HFF-Myc (cell line): ENCODE results near the gene ADAM22.

Experiments used
- DNase-seq: peaks from one replicate; pipeline ENCODE4 v3.0.0-alpha.2; 2011; ENCODE audit warnings: low read depth; ENCODE audit errors: extremely low read depth
- H3K4me3 ChIP-seq: replicated peaks from 2 replicates; pipeline ENCODE4 v1.5.1; 2011; ENCODE audit warnings: low read depth, mild to moderate bottlenecking, control low read depth, low read length
- TF ChIP-seq, protein P1 (sequence below): IDR thresholded peaks from 2 replicates; pipeline ENCODE4 v1.5.1; 2012; ENCODE audit warnings: mild to moderate bottlenecking, low read depth, low read length, control low read depth; ENCODE audit errors: missing control alignments

ADAM22 gene

DNA sequence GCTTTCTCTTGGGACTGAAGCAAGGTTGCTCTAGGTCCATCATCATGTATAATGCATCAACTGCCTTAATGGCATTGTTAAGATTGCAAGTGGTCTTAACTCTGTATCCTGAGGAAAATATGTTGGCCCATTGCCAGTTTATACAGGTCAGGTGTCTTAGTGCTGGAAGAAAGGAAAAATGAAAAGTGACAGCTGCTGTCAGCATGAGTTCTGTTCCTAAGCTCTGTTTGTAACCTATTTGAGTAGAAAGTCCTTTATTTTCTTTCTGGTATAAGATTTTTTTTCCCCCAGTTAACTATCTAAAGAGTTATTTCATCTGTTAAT, 158.6 kb downstream of the ADAM22 start:
- TF ChIP-seq, protein P1, sequence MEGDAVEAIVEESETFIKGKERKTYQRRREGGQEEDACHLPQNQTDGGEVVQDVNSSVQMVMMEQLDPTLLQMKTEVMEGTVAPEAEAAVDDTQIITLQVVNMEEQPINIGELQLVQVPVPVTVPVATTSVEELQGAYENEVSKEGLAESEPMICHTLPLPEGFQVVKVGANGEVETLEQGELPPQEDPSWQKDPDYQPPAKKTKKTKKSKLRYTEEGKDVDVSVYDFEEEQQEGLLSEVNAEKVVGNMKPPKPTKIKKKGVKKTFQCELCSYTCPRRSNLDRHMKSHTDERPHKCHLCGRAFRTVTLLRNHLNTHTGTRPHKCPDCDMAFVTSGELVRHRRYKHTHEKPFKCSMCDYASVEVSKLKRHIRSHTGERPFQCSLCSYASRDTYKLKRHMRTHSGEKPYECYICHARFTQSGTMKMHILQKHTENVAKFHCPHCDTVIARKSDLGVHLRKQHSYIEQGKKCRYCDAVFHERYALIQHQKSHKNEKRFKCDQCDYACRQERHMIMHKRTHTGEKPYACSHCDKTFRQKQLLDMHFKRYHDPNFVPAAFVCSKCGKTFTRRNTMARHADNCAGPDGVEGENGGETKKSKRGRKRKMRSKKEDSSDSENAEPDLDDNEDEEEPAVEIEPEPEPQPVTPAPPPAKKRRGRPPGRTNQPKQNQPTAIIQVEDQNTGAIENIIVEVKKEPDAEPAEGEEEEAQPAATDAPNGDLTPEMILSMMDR: no peak
- no peak overlapping the region for H3K4me3 ChIP-seq
- no peak for DNase-seq

DNA sequence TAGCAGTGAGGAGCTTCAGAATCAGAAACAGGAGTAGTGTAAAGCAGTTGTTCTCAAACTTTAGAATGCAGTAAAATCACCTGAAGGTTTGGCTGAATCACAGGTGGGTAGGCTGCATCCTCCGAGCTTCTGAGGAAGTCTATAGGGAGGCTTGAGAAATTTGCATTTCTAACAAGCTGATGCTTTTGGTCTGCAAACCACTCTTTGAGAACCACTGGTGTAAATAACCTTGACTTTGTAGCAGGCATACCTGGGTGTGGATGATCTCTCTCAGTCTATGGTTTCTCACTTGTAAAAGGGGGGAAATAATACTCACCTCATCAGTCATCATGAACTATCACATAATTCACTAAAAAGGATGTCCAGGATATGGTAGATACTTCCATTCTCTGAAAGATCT, 167.7 kb downstream of the ADAM22 start:
- DNase-seq: no peak
- TF ChIP-seq, protein P1: no peak
- no peak overlapping the region for H3K4me3 ChIP-seq

DNA sequence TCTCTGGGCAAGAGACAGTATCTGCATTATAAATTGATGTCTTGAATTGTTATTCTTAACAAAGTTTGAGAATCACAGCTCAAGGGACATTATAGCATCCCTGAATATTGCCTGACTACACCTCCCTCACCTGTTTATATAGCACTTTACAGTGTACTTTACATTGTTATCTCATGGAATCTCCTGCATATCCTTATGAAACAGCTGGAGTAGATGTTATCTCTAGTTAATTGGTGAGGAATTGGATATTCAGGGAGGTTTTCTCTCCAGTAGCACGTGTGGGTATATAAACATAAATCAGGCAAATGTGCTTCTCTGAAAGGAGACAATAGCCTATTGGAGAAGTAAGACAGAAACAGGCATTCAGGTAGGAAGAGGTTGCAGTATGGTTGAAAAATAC, 168.6 kb downstream of the ADAM22 start:
- TF ChIP-seq, protein P1: no peak
- no peak for DNase-seq
- no peak overlapping the region for H3K4me3 ChIP-seq

DNA sequence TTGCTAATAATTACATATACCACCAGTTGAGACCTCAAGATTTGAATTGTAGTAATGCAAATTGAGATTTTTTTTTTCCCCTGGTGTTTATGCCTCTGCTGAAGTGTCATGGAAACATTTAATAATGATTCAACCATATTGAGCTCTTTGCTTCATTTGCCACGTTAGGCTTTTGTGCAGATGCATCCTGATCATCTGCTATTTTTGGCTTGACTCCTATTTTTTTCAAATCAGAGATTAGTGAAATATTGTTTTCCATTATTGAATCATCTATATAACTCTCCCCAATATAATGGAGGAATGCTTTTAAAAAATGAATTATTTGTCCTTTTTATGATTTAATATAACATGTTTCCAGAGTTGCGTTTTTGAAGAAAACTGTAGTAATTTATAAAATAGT, 170.7 kb downstream of the ADAM22 start:
- TF ChIP-seq, protein P1: no peak
- DNase-seq: no peak
- H3K4me3 ChIP-seq: no peak overlapping the region

DNA sequence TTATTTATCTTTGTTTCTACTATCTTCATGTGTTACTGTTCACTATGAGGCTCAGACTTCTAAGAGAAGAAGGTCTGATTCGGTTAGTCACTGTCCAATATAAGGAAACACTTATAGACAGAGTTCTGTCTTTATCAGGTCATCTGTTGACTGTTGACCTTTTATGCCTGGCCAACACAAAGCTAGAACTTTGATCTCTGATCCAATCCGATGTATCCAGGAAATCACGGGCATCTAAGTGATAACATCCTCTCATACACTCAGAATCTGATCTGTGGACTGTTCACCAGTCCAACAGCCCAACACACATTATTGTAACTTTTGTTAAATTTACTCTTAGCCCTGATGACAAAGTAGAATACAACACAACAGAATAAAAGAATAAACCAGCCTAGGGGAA, 171.2 kb downstream of the ADAM22 start:
- H3K4me3 ChIP-seq: no peak overlapping the region
- DNase-seq: no peak
- TF ChIP-seq, protein P1: no peak

DNA sequence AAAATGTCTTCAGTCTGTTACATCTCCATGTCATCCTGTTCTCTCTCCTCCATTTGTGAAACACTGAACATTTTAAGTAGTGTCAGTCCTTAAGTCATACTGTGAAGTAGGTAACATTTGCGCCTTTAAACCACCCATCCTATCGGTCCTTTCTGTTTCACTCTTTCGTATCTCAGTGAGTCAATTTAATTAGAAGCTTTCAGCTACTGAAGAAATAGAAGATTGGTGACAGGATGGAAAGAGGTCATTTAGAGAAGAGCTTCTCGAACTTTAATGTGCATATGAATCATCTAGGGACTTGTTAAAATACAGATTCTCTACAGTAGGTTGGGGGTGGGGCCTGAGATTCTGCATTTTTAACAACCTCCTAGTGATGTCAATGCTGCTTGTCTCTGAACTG, 172.4 kb downstream of the ADAM22 start:
- no peak overlapping the region for H3K4me3 ChIP-seq
- DNase-seq: no peak
- TF ChIP-seq, protein P1: no peak

DNA sequence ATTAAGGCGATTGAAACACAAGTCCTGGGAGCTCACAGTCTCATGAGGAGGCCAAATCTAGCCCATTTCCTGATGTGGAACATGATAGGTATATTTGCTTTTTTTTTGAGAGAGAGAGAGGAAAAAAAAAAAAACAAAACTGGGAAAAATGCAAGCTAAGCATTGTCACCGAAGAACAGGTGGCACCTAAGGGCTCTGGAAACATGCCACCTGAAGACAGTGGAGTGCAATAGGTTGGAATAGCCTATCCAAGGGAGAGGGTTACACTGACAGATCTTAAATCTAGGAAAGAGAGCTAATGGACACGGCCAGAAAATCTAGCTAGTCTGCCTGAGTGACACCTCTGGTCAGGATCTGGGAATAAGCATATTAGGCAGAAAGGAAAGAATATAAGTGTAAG, 175.6 kb downstream of the ADAM22 start:
- H3K4me3 ChIP-seq: no peak overlapping the region
- DNase-seq: no peak
- TF ChIP-seq, protein P1: no peak
